H1 (cell line): ENCODE data around the gene GJC2.

Source experiments
- ASH2L ChIP-seq: fragments of 200-600, 300-600 bp; sonication (generic); IDR thresholded peaks from one replicate; pipeline ENCODE4 v1.7.1; 2017; ENCODE audit warnings: low read length
- POLR2A ChIP-seq, 2 experiments: IDR thresholded peaks; 1 replicate in 1 of 2; 2 replicates in 1 of 2; pipeline ENCODE4 v1.6.1; 2011; ENCODE audit warnings: low read depth in 2 of 2, low read length in 2 of 2, mild to moderate bottlenecking in 2 of 2; ENCODE audit errors: control extremely low read depth in 1 of 2
- RBBP5 ChIP-seq: IDR thresholded peaks from 2 replicates; pipeline ENCODE4 v1.7.1; 2012; ENCODE audit warnings: low read depth, mild to moderate bottlenecking, inconsistent platforms, low read length, moderate library complexity, borderline replicate concordance
- SP1 ChIP-seq: IDR thresholded peaks from 2 replicates; pipeline ENCODE4 v1.6.1; 2011; ENCODE audit warnings: low read depth, low read length
- TF ChIP-seq, protein P1 (sequence below), 3 experiments: IDR thresholded peaks; 1 replicate in 2 of 3; 2 replicates in 1 of 3; pipeline versions ENCODE4 v1.5.1 to v1.6.1; 2011; ENCODE audit warnings: low read length in 3 of 3, mild to moderate bottlenecking in 3 of 3, inconsistent platforms in 2 of 3, low read depth in 1 of 3, moderate library complexity in 1 of 3; ENCODE audit not compliant: insufficient read depth in 1 of 3; ENCODE audit errors: control extremely low read depth in 1 of 3

DNA sequence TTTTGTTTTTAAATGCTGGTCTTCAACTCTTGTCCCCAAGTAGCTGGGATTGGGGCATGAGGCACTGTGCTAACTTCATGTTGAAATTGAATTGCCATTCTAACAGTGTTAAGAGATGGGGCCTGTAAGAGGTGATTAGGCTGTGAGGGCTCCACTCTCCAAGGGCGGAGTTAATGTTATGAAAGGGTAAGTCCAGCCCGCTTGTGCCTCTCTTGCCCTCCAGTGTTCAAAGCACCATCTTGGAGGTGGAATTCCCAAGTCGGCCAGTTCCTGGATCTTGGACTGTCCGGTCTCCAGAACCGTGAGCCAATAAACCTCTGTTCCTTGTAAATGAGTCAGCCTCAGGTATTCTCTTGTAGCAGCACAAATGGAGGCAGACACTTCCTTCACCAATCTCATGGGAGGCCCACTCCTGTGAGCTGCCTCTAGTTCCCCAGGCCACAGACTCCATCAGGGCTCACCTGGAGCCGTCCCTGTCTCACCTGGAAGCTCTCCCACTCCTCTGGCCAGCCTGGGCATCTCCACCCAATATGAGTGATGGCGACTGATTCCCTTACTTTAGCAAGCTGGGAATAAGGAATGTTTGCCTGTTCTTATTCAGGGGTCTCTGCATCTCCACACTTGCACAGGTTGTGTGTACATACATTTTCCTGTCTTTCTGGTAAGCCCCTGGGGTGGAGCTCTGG lies 31.4 kb downstream of the GJC2 start:
- TF ChIP-seq, protein P1, sequence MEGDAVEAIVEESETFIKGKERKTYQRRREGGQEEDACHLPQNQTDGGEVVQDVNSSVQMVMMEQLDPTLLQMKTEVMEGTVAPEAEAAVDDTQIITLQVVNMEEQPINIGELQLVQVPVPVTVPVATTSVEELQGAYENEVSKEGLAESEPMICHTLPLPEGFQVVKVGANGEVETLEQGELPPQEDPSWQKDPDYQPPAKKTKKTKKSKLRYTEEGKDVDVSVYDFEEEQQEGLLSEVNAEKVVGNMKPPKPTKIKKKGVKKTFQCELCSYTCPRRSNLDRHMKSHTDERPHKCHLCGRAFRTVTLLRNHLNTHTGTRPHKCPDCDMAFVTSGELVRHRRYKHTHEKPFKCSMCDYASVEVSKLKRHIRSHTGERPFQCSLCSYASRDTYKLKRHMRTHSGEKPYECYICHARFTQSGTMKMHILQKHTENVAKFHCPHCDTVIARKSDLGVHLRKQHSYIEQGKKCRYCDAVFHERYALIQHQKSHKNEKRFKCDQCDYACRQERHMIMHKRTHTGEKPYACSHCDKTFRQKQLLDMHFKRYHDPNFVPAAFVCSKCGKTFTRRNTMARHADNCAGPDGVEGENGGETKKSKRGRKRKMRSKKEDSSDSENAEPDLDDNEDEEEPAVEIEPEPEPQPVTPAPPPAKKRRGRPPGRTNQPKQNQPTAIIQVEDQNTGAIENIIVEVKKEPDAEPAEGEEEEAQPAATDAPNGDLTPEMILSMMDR (IDR thresholded peaks at IDR 0.05; ENCODE audit: control extremely low read depth in 1 of 3, insufficient read depth in 1 of 3, low read depth in 1 of 3, low read length in 3 of 3), result no peak
- TF ChIP-seq POLR2A (IDR thresholded peaks at IDR 0.05; ENCODE audit: control extremely low read depth in 1 of 2, low read depth in 2 of 2, low read length in 2 of 2), result no peak
- no peak for TF ChIP-seq SP1
- TF ChIP-seq RBBP5, result no peak
- TF ChIP-seq ASH2L, result no peak
